IPS DF 6.9 (cell line): ENCODE measurements around the gene RPGRIP1.

Experiments used
- DNase-seq: peaks from one replicate; pipeline ENCODE4 v3.0.0-alpha.2; 2013; ENCODE audit warnings: low read depth, low spot score
- H3K27ac ChIP-seq: one replicate; pipeline ENCODE4 v1.5.1; 2013; ENCODE audit warnings: low read length, control low read depth
- H3K27me3 ChIP-seq: 2 replicates; pipeline ENCODE4 v1.6.1; 2013; ENCODE audit warnings: mild to moderate bottlenecking, low read length; ENCODE audit not compliant: control insufficient read depth, insufficient read depth
- H3K36me3 ChIP-seq: 2 replicates; pipeline ENCODE4 v1.6.1; 2013; ENCODE audit warnings: low read length; ENCODE audit not compliant: control insufficient read depth, insufficient read depth
- H3K4me1 ChIP-seq: 2 replicates; pipeline ENCODE4 v1.6.1; 2013; ENCODE audit warnings: low read length; ENCODE audit not compliant: control insufficient read depth, insufficient read depth
- H3K4me3 ChIP-seq: 2 replicates; pipeline ENCODE4 v1.5.1; 2013; ENCODE audit warnings: mild to moderate bottlenecking, low read length
- H3K9me3 ChIP-seq: 2 replicates; pipeline ENCODE4 v1.6.1; 2013; ENCODE audit warnings: low read length, inconsistent platforms; ENCODE audit not compliant: control insufficient read depth, insufficient read depth
- WGBS: extraction: QIAGEN DNeasy Blood & Tissue Kit; methylation state at CpG from one replicate; pipeline ENCODE4 v1.1.7; 2013; ENCODE audit warnings: mixed read lengths, missing lambda C conversion rate; ENCODE audit not compliant: insufficient read length, insufficient coverage; 5-methylcytosine and 5-hydroxymethylcytosine counted together

The RPGRIP1 gene

GRCh38 chr14:21258005-21258888 is 21.6 kb upstream of the RPGRIP1 start:
- Histone ChIP-seq H3K4me3 (no peak overlapping the region), H3K36me3 (peaks cover 13% of the 10 kb centered on the region; the same call in 1 of the 2 replicates), H3K27me3 (no peaks in the 10 kb centered on the region), H3K4me1 (no peaks in the 10 kb centered on the region), H3K9me3 (no peaks in the 10 kb centered on the region), H3K27ac (no peak overlapping the region)
- no CpG with 5 or more reads among the region's 10 CpGs for WGBS
- DNase-seq, result no peak

DNA sequence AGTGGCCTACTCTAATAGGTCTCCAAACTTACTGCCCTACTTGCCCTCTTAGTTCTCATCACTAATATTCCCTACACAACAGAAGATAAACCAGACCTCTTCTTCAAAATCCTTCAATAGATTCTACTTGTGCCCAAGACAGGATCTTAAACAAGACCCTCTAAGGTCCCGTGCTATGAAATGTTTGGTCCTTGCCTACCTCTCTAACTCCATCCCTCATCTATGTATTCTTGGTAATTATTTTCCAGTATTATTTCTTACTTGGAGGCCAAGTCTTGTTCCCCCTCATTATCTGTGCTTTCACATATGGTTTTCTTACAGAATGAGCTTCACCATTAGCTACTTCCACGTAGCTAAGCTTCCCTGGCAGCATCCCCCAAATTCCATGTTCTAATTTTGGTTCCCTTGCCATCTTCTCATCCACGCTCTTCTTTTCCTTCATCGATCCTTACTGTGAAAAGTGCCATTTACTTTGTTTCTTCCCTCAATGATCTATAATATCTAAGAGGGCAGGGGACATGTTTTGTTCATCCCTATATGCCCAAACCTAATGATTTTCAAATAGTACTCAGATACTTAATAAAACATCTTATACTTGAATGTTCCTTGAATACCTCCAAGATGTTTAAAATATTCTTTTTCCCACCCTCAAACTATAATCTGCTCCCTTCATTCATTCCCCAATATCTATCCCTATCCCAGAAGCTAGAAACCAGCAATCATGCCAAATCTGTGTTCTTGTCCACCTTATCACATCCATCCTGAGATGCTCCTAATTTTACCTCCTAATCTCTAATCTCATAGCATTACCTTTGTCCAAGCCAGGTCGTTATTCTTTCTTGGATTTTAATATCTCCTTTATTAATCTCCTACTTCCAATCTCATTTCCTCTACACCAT is 20.7 kb upstream of the RPGRIP1 start:
- Histone ChIP-seq H3K36me3 (peaks cover 17% of the 10 kb centered on the region; the same call in 1 of the 2 replicates), H3K27me3 (no peaks in the 10 kb centered on the region), H3K9me3 (no peaks in the 10 kb centered on the region), H3K4me3 (no peak overlapping the region), H3K27ac (no peak overlapping the region), H3K4me1 (no peaks in the 10 kb centered on the region)
- 100% methylated on average over 1 of the region's 5 CpGs for WGBS
- DNase-seq, result no peak

DNA sequence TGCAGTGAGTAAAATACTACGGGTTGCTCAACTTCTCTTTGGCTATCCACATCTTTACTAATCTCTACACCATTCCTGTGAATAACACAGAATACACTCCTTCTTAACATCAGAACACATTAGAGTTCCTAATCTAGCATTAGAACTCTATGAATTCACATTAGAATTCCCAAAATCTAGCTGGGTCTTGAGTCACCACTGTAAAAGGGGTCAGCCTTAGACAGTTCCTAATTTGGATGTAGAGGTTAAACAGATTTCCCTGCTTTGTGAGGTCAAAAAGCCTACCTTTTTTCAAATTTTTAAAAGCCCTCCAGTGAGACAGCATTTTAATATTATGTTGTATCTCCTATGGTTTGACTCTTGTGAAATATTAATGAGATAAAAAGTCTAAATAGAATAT is 18.1 kb upstream of the RPGRIP1 start:
- no peaks in the 10 kb centered on the region for H3K27me3 ChIP-seq
- no peak overlapping the region for H3K27ac ChIP-seq
- H3K36me3 ChIP-seq, result peaks cover 16% of the 10 kb centered on the region; the same call in 1 of the 2 replicates
- no CpG with 5 or more reads among the region's 1 CpG for WGBS
- DNase-seq, result no peak
- H3K4me3 ChIP-seq, result no peak overlapping the region
- no peaks in the 10 kb centered on the region for H3K9me3 ChIP-seq
- H3K4me1 ChIP-seq, result no peaks in the 10 kb centered on the region

GRCh38 chr14:21262410-21262809 is 17.5 kb upstream of the RPGRIP1 start:
- Histone ChIP-seq H3K36me3 (peaks cover 16% of the 10 kb centered on the region; the same call in 1 of the 2 replicates), H3K4me1 (no peaks in the 10 kb centered on the region), H3K4me3 (no peak overlapping the region), H3K27me3 (no peaks in the 10 kb centered on the region), H3K27ac (no peak overlapping the region), H3K9me3 (no peaks in the 10 kb centered on the region)
- WGBS, result no CpG with 5 or more reads among the region's 3 CpGs
- DNase-seq, result no peak

- no peaks in the 10 kb centered on the region for H3K27me3 ChIP-seq
- H3K36me3 ChIP-seq, result peaks cover 13% of the 10 kb centered on the region; the same call in 1 of the 2 replicates
- H3K27ac ChIP-seq, result no peak overlapping the region
- no CpG with 5 or more reads among the region's 5 CpGs for WGBS
- no peaks in the 10 kb centered on the region for H3K4me1 ChIP-seq
- H3K9me3 ChIP-seq, result no peaks in the 10 kb centered on the region
- DNase-seq, result no peak
- H3K4me3 ChIP-seq, result no peak overlapping the region
Measured at GRCh38 chr14:21263284-21264024, 16.4 kb upstream of the RPGRIP1 start.

DNA sequence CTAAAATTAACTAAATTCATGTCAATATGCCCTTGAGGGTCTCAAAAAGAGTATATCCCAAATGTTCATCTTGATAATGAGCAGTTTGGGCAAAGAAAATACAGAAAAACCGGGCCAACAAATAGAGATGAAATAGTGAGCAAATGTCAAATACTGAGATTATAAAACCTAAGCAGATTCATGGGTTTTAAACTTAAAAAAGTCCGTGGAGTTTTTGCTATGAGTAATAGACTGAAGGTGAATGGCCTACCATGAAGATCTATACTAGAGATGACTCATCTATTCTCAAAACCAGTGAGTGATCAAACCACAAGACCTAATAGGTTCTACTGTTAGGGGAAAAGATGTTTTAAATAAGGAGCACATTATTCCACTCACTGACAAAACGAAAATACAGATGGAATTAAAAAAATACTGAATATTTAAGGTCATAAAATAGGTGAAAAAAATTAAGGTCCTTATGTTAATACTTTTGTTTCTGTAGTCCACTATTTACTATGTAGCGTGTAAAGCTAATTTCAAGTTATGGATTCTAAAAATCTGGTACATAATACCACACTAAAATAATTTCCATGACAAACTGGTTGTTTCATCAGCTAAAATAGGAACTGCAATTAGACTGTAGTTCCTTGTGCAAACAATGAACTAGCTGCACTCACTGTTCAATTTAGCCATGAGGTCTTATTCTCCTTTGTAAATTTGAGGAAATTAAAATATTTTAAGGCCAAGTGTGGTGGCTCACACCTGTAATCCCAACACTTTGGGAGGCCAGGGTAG is 15.7 kb upstream of the RPGRIP1 start:
- WGBS, result no CpG with 5 or more reads among the region's 4 CpGs
- H3K36me3 ChIP-seq, result peaks cover 13% of the 10 kb centered on the region; the same call in 1 of the 2 replicates
- DNase-seq, result no peak
- no peaks in the 10 kb centered on the region for H3K9me3 ChIP-seq
- H3K4me3 ChIP-seq, result no peak overlapping the region
- no peaks in the 10 kb centered on the region for H3K4me1 ChIP-seq
- no peak overlapping the region for H3K27ac ChIP-seq
- no peaks in the 10 kb centered on the region for H3K27me3 ChIP-seq

DNA sequence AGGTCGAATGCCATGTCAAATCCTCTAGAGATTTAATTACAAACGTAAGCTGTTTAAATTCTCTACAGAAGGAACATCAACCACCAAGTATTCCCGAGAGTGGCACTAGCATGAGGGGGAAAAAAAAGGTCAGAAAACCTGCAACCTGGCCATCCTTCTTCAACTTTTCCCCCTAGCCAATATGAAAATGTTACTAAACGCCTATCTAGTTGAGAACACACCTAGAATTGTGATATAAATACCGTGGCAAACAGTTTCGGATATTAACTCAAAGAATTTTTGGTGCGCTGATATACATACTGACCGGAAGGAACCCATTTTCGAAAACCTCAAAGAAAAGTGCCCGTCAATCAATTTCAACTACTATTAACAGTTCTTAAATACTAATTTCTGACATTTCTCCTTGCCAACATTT is 12.4 kb upstream of the RPGRIP1 start:
- no peaks in the 10 kb centered on the region for H3K4me1 ChIP-seq
- peaks cover 11% of the 10 kb centered on the region; the same call in 1 of the 2 replicates for H3K36me3 ChIP-seq
- no peaks in the 10 kb centered on the region for H3K27me3 ChIP-seq
- no peak overlapping the region for H3K27ac ChIP-seq
- no peaks in the 10 kb centered on the region for H3K9me3 ChIP-seq
- H3K4me3 ChIP-seq, result peak overlapping the region; percentile 89; the same call in 1 of the 2 replicates
- no CpG with 5 or more reads among the region's 10 CpGs for WGBS
- no peak for DNase-seq

GRCh38 chr14:21267886-21268616 is 11.8 kb upstream of the RPGRIP1 start:
- H3K4me3 ChIP-seq, result peak overlapping the region; percentile 89; the same call in 1 of the 2 replicates
- WGBS, result no CpG with 5 or more reads among the region's 16 CpGs
- H3K36me3 ChIP-seq, result peaks cover 9% of the 10 kb centered on the region; the same call in 1 of the 2 replicates
- no peaks in the 10 kb centered on the region for H3K27me3 ChIP-seq
- no peak for DNase-seq
- no peak overlapping the region for H3K27ac ChIP-seq
- no peaks in the 10 kb centered on the region for H3K4me1 ChIP-seq
- no peaks in the 10 kb centered on the region for H3K9me3 ChIP-seq

- Histone ChIP-seq H3K36me3 (peaks cover 7% of the 10 kb centered on the region; the same call in 1 of the 2 replicates), H3K4me1 (no peaks in the 10 kb centered on the region)
- peak; percentile 4 for DNase-seq
Measured at GRCh38 chr14:21268617-21269251, 11.1 kb upstream of the RPGRIP1 start.

More at GRCh38 chr14:21268617-21269251, 11.1 kb upstream of the RPGRIP1 start:
- Histone ChIP-seq H3K9me3 (no peaks in the 10 kb centered on the region), H3K27ac (no peak overlapping the region), H3K4me3 (peak overlapping the region; percentile 89), H3K27me3 (no peaks in the 10 kb centered on the region)
- WGBS, result no CpG with 5 or more reads among the region's 24 CpGs
